DLD1 (cell line): ENCODE measurements around the gene OPALIN.

Experiments
- in situ Hi-C: cut with HindIII; loops from 2 replicates; pipeline ENCODE4 v1.10.0; 2017; ENCODE audit warnings: low sequenced_read_pairs

The OPALIN gene

GRCh38 chr10:96358851-96359540 is at the start of gene OPALIN:
Gene OPALIN (minus strand): TSS chr10:96359002. CDS start chr10:96358896, 106 bp downstream.
- in situ Hi-C loops, result no loop called here

GRCh38 chr10:96408201-96408600 is 49.4 kb upstream of the OPALIN start:
- in situ Hi-C loops, result no loop called here

GRCh38 chr10:96407560-96408069 is 48.8 kb upstream of the OPALIN start:
- in situ Hi-C loops, result no loop called here

GRCh38 chr10:96406091-96406490 is 47.3 kb upstream of the OPALIN start:
- in situ Hi-C loops, result no loop called here

GRCh38 chr10:96402417-96403305 is 43.9 kb upstream of the OPALIN start:
- in situ Hi-C loops, result no loop called here

GRCh38 chr10:96401036-96401435 is 42.2 kb upstream of the OPALIN start:
- in situ Hi-C loops, result no loop called here

GRCh38 chr10:96400465-96400864 is 41.7 kb upstream of the OPALIN start:
- in situ Hi-C loops, result no loop called here

- in situ Hi-C loops, result no loop called here
Measured at GRCh38 chr10:96397902-96398301, 39.1 kb upstream of the OPALIN start.

GRCh38 chr10:96395931-96396877 is 37.4 kb upstream of the OPALIN start:
- in situ Hi-C loops, result no loop called here

GRCh38 chr10:96390460-96390864 is 31.7 kb upstream of the OPALIN start:
- in situ Hi-C loops, result no loop called here

- in situ Hi-C loops, result no loop called here
Measured at GRCh38 chr10:96389785-96390184, 31.0 kb upstream of the OPALIN start.

- in situ Hi-C loops, result no loop called here
Measured at GRCh38 chr10:96387601-96388000, 28.8 kb upstream of the OPALIN start.

GRCh38 chr10:96387161-96387560 is 28.4 kb upstream of the OPALIN start:
- in situ Hi-C loops, result no loop called here

- in situ Hi-C loops, result no loop called here
Measured at GRCh38 chr10:96384506-96384905, 25.7 kb upstream of the OPALIN start.

GRCh38 chr10:96380821-96381220 is 22.0 kb upstream of the OPALIN start:
- in situ Hi-C loops, result no loop called here

GRCh38 chr10:96379758-96380157 is 21.0 kb upstream of the OPALIN start:
- in situ Hi-C loops, result no loop called here

- in situ Hi-C loops, result no loop called here
Measured at GRCh38 chr10:96378741-96379140, 19.9 kb upstream of the OPALIN start.

- in situ Hi-C loops, result no loop called here
Measured at GRCh38 chr10:96377816-96378294, 19.1 kb upstream of the OPALIN start.

- in situ Hi-C loops, result no loop called here
Measured at GRCh38 chr10:96376483-96376882, 17.7 kb upstream of the OPALIN start.

GRCh38 chr10:96374985-96375830 is 16.4 kb upstream of the OPALIN start:
- in situ Hi-C loops, result no loop called here
